ENCODE results near the gene RPA3. TPM values are rescaled to one million over a fixed set of nuclear protein-coding genes. Genes with fewer than 3 reads are reported as not detected.

RPA3 gene
- total RNA-seq, 3 donors from 2014 or later: 18.7 to 24.6 (median 22.3) TPM

GRCh38 chr7:7673240-7673550, 45.2 kb downstream of the RPA3 start:
- intact Hi-C loops (cut with DNase I; ENCODE audit: low total_unique reads): no loop called here

GRCh38 chr7:7672545-7673239, 45.7 kb downstream of the RPA3 start:
- no peaks in the 10 kb centered on the region for H3K27me3 ChIP-seq
- no peaks in the 10 kb centered on the region for H3K4me1 ChIP-seq
- no peaks in the 10 kb centered on the region for H3K9me3 ChIP-seq
- intact Hi-C loops (cut with DNase I; ENCODE audit: low total_unique reads): no loop called here
- no peak overlapping the region for H3K27ac ChIP-seq
- H3K36me3 ChIP-seq: no peaks in the 10 kb centered on the region
- no peak for DNase-seq (ENCODE audit: low spot score in 2 of 2)
- H3K4me3 ChIP-seq: no peak overlapping the region
- TF ChIP-seq CTCF (IDR thresholded peaks at IDR 0.05): no peak
- no peak for TF ChIP-seq POLR2AphosphoS5 (IDR thresholded peaks at IDR 0.05)
- TF ChIP-seq POLR2A (IDR thresholded peaks at IDR 0.05): no peak

More at GRCh38 chr7:7673240-7673550, 45.2 kb downstream of the RPA3 start:
- Histone ChIP-seq H3K27ac (no peak overlapping the region), H3K27me3 (no peaks in the 10 kb centered on the region), H3K4me1 (no peaks in the 10 kb centered on the region), H3K9me3 (no peaks in the 10 kb centered on the region), H3K36me3 (no peaks in the 10 kb centered on the region), H3K4me3 (no peak overlapping the region)
- TF ChIP-seq CTCF (IDR thresholded peaks at IDR 0.05): no peak
- no peak for TF ChIP-seq POLR2A (IDR thresholded peaks at IDR 0.05)
- TF ChIP-seq POLR2AphosphoS5 (IDR thresholded peaks at IDR 0.05): no peak
- no peak for DNase-seq (ENCODE audit: low spot score in 2 of 2)

GRCh38 chr7:7671361-7671760, 47.0 kb downstream of the RPA3 start:
- Histone ChIP-seq H3K4me3 (no peak overlapping the region), H3K9me3 (no peaks in the 10 kb centered on the region), H3K4me1 (no peaks in the 10 kb centered on the region), H3K27me3 (no peaks in the 10 kb centered on the region), H3K27ac (no peak overlapping the region), H3K36me3 (no peaks in the 10 kb centered on the region)
- no peak for DNase-seq (ENCODE audit: low spot score in 2 of 2)
- TF ChIP-seq CTCF (IDR thresholded peaks at IDR 0.05) (no peak), POLR2A (IDR thresholded peaks at IDR 0.05) (no peak), POLR2AphosphoS5 (IDR thresholded peaks at IDR 0.05) (no peak)
- intact Hi-C loops (cut with DNase I; ENCODE audit: low total_unique reads): no loop called here

- Histone ChIP-seq H3K27me3 (no peaks in the 10 kb centered on the region), H3K27ac (no peak overlapping the region), H3K4me3 (no peak overlapping the region), H3K36me3 (no peaks in the 10 kb centered on the region), H3K4me1 (no peaks in the 10 kb centered on the region), H3K9me3 (no peaks in the 10 kb centered on the region)
- no peak for TF ChIP-seq POLR2AphosphoS5 (IDR thresholded peaks at IDR 0.05)
- no peak for TF ChIP-seq POLR2A (IDR thresholded peaks at IDR 0.05)
- no peak for TF ChIP-seq CTCF (IDR thresholded peaks at IDR 0.05)
- intact Hi-C loops (cut with DNase I; ENCODE audit: low total_unique reads): no loop called here
- no peak for DNase-seq (ENCODE audit: low spot score in 2 of 2)
Measured at GRCh38 chr7:7670490-7670889, 47.9 kb downstream of the RPA3 start.

- no peak overlapping the region for H3K4me3 ChIP-seq
- no peak for TF ChIP-seq CTCF (IDR thresholded peaks at IDR 0.05)
- DNase-seq (ENCODE audit: low spot score in 2 of 2): no peak
- intact Hi-C loops (cut with DNase I; ENCODE audit: low total_unique reads): no loop called here
- no peaks in the 10 kb centered on the region for H3K27me3 ChIP-seq
- no peak overlapping the region for H3K27ac ChIP-seq
- no peaks in the 10 kb centered on the region for H3K36me3 ChIP-seq
- no peaks in the 10 kb centered on the region for H3K4me1 ChIP-seq
- no peaks in the 10 kb centered on the region for H3K9me3 ChIP-seq
Measured at GRCh38 chr7:7668706-7669105, 49.7 kb downstream of the RPA3 start.
